Muscle of leg (tissue), 11 donors: ENCODE results near the gene KBTBD3. TPM values are rescaled to one million over a fixed set of nuclear protein-coding genes. Genes with fewer than 3 reads are reported as not detected.

Experiments
- DNase-seq: peaks from one replicate; pipeline ENCODE4 v3.0.0; 2013
- H3K27ac ChIP-seq: one replicate; pipeline ENCODE4 v1.5.1; 2013; ENCODE audit warnings: mild to moderate bottlenecking, low read length, control low read depth
- H3K27me3 ChIP-seq: one replicate; pipeline ENCODE4 v1.6.1; 2013; ENCODE audit warnings: low read length; ENCODE audit not compliant: control insufficient read depth, insufficient read depth
- H3K36me3 ChIP-seq: one replicate; pipeline ENCODE4 v1.6.1; 2013; ENCODE audit warnings: low read length; ENCODE audit not compliant: control insufficient read depth, insufficient read depth
- H3K4me1 ChIP-seq: one replicate; pipeline ENCODE4 v1.6.1; 2013; ENCODE audit warnings: low read length; ENCODE audit not compliant: control insufficient read depth, insufficient read depth
- H3K4me3 ChIP-seq: one replicate; pipeline ENCODE4 v1.5.1; 2013; ENCODE audit warnings: low read length, control low read depth
- H3K9me3 ChIP-seq: replicated peaks from 2 replicates; pipeline ENCODE4 v1.6.1; 2013; ENCODE audit warnings: low read depth, low read length; ENCODE audit not compliant: control insufficient read depth
- WGBS: methylation state at CpG from one replicate; pipeline ENCODE4 v1.1.5; 2013; ENCODE audit warnings: missing lambda C conversion rate; ENCODE audit not compliant: insufficient coverage; 5-methylcytosine and 5-hydroxymethylcytosine counted together
- polyA plus RNA-seq, 8 donors: library from polyadenylated mRNA; unstranded; fragments of 120-200 nt; gene quantifications; one replicate each; pipeline versions ENCODE4 v1.2.1 to v1.2.3, GENCODE V29; 2013; ENCODE audit warnings: inconsistent platforms in 1 of 8, low replicate concordance in 1 of 8; ENCODE audit not compliant: insufficient read length in 8 of 8, insufficient read depth in 1 of 8
- total RNA-seq: library from RNA; stranded (reverse); fragments of 120-200 nt; gene quantifications from one replicate; pipeline ENCODE4 v1.2.4, GENCODE V29; 2013

KBTBD3 gene
- total and polyA plus RNA-seq, 9 donors = 2.7 to 5.5 (median 4.2) TPM

DNA sequence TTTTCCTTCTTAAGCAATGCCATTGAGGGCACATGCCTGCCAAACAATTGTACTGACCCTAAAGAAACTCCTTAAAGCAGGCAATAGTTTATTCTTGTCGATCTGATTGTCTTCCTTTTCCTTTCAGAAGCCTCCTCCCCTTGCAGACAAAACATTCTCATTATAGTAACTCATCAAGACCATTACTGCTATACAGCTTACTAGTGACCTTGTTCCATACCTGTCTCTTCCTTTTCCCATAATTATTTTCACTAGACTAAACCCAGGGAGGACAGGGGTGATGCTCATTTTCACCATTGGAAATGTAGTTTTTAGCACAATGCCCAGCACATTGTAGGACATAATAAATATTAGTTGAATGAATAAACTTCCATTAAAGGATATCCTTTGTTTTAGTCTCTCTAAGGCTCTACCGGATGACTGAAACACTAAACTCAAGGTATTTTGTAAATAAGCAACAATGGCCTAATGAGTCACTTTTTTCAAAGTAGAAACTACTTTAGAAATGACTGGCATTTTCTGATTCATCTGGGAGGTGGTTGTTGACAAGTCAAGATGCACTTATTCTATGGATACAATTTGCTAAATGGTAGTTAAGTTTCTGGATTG lies 45.8 kb downstream of the KBTBD3 start:
- H3K27me3 ChIP-seq = no peaks in the 10 kb centered on the region
- no peak overlapping the region for H3K27ac ChIP-seq
- no peaks in the 10 kb centered on the region for H3K9me3 ChIP-seq
- H3K4me3 ChIP-seq = no peak overlapping the region
- H3K36me3 ChIP-seq = no peaks in the 10 kb centered on the region
- 63% methylated on average over 1 of the region's 2 CpGs for WGBS
- no peaks in the 10 kb centered on the region for H3K4me1 ChIP-seq
- no peak for DNase-seq

DNA sequence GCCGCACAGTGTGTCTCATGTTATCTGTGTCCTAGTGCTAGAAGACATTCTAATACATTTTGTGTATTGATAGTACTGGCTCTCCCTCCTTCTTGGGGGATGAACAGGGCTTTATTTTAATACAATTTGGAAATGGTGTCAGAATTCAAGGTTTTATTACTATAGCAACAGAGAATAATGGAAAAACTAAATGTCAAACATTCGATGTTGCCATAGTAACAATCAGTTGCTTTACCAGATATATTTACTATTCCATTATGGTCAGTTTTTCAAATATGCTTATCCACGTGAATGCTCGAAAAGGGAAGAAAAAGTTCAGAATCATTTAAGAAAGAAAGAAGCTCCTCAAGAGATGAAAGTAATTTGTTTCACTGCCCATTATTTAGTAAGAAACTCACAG lies 46.5 kb downstream of the KBTBD3 start:
- H3K36me3 ChIP-seq = no peaks in the 10 kb centered on the region
- no peaks in the 10 kb centered on the region for H3K9me3 ChIP-seq
- H3K4me3 ChIP-seq = no peak overlapping the region
- H3K4me1 ChIP-seq = no peaks in the 10 kb centered on the region
- no peaks in the 10 kb centered on the region for H3K27me3 ChIP-seq
- no CpG with 5 or more reads among the region's 4 CpGs for WGBS
- H3K27ac ChIP-seq = no peak overlapping the region
- DNase-seq = no peak

DNA sequence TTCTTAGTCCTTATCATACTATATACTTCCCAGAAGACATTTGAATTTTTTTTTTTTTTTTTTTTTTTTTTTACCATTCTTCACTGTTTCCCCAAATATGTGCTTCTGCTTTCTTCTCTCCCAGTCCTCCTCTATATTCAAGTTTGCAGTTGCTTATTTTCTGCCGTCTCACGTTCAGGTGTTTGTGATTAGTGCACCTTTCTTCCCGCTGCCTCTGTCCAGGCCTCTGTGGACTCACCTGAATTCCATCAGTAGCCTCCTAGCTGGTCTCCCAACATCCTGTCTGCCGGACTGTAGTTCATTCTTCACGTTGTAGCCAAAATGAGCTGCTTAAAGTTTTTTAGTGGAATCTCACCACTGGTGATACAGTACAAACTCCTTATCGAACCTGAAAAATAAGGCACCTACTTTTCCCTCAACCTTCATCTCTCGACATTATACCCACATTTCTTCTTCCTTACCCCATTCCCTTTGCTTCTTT lies 54.3 kb downstream of the KBTBD3 start:
- peak overlapping the region; percentile 88 for H3K4me3 ChIP-seq
- H3K27me3 ChIP-seq = peaks cover 2% of the 10 kb centered on the region
- WGBS = 72% methylated on average over 6 of the region's 7 CpGs
- DNase-seq = no peak
- no peaks in the 10 kb centered on the region for H3K4me1 ChIP-seq
- no peaks in the 10 kb centered on the region for H3K9me3 ChIP-seq
- H3K36me3 ChIP-seq = no peaks in the 10 kb centered on the region
- H3K27ac ChIP-seq = peak overlapping the region; percentile 72

DNA sequence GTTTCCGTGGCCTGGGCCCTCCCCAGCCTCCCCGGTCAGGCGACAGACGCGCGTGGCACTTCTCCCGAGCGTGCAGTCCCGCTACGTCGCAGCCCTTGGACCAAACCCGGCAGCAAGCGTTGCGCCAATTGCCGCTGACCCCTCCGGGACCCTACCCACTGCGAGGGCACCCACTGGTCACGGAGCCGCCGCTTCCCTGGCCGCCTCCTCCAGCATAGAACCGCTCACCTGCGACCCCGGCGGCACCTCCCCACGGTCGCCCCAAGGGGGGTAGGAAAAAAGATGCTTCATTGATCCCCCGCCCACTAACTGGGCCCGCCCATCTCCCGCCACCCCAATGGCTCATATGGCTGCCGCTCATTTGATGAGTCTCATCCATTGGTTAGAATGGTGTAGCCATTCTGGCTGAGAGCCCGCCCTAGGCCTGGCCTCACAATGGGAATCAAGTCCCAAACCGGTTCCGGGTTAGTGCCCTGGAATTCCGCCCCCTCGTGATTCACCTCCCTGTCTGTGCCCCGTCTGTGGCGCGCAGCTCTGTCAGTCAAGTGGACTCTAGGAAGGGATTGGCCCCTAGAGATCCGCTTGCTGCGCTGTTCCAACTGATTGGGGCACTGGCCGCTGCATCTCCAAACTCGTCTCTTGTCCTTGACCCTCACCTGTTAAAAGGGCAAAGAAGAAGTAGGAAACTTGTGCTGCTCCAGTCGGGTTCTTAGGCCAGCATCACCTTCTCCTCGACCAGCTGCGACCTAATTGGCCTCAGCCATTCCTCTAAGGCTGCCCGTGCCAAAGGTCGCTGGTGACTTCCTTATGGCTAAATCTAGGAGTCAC lies 55.0 kb downstream of the KBTBD3 start, which contains the start of gene MSANTD4:
TSS of gene MSANTD4 (minus strand) at position 274 of the 828 bp plus-strand sequence. CDS start 11,323 bp downstream, outside the sequence.
- Histone ChIP-seq H3K27me3 (peaks cover 2% of the 10 kb centered on the region), H3K27ac (peak within 1 kb of the TSS; percentile 72), H3K4me3 (peak within 1 kb of the TSS; percentile 88), H3K4me1 (no peaks in the 10 kb centered on the region), H3K36me3 (no peaks in the 10 kb centered on the region), H3K9me3 (no peaks in the 10 kb centered on the region)
- DNase-seq = peak; percentile 100
- WGBS = under 1% methylated on average over 40 of the region's 48 CpGs

DNA sequence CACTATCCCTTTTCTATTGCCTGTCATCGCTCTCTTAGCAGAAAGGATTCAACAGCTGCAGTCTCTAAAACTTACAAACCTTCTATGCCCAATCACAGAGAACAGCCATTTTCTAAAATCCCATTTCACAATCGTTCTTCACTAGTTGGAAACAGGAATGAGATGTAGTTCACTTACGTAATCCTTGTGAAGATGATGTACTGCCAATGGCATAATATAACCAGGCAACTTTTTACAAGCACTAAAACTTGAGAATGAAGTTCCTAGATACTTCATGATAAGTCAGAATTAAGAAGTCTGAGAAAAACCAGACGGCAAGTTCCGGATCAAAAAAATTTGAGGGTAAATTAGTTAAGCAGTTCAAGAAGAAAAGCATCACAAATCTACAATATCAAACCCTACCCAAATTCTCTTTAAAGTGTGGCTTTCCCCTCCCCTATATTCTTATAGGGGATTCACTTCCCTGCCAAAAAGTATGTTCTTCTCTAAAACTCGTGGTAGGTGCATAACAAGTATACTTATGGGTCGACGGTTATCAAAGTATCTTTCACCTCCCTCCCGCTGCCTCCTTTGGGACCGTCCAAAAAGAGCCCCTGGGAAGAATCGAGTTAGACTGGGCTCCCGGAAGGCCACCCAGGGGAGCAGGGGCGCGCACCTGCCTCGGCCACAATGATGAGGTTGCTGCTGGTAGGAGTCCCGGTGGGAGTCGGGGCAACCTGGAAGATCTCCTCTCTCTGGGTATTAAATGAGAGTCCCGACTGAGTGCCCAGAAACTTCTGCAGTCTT lies 55.8 kb downstream of the KBTBD3 start:
- Histone ChIP-seq H3K9me3 (no peaks in the 10 kb centered on the region), H3K27me3 (peaks cover 2% of the 10 kb centered on the region), H3K27ac (peak overlapping the region; percentile 26), H3K4me3 (peak overlapping the region; percentile 88), H3K4me1 (no peaks in the 10 kb centered on the region), H3K36me3 (no peaks in the 10 kb centered on the region)
- DNase-seq = peak; percentile 9
- WGBS = 1% methylated on average over 9 of the region's 18 CpGs

DNA sequence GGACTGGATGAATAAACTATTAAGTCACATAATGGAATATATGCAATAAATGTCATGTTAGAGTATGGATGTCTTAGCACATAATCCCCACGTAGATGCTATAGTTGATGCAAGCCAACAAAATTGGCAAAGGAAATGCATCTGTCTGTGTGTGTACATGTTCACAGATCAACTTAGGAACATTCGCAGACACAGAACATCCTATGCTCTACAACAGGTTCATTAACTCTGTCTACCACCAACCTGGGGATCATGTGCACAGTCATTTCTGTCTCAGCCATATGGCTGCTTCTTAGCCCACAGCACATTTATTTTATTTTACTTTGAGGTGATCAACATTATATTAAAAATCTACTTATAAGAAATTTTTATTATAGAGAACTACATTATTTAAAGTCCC lies 60.1 kb downstream of the KBTBD3 start:
- no peaks in the 10 kb centered on the region for H3K4me1 ChIP-seq
- H3K27me3 ChIP-seq = no peaks in the 10 kb centered on the region
- H3K36me3 ChIP-seq = no peaks in the 10 kb centered on the region
- DNase-seq = no peak
- no peaks in the 10 kb centered on the region for H3K9me3 ChIP-seq
- H3K4me3 ChIP-seq = no peak overlapping the region
- no CpG with 5 or more reads among the region's 2 CpGs for WGBS
- H3K27ac ChIP-seq = no peak overlapping the region

DNA sequence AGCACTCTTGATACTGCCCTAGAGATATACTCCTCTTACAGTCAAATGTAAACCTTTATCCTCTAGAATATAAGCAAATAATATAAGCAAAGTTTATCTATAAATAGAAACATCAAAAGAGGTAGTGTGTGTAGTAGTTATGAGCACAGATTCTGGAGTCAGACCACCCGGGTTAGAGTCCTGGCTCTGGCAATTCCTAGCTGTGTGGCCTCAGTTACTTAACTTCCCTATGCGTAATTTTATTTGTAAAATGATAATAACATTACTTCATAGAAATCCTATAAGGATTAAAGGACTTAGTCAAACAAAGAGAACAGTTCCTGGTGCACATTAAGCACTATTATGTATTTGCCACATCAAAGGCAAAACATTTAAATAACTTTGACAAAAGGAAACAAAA lies 62.1 kb downstream of the KBTBD3 start:
- no CpG with 5 or more reads among the region's 2 CpGs for WGBS
- Histone ChIP-seq H3K36me3 (peaks cover 4% of the 10 kb centered on the region), H3K4me3 (no peak overlapping the region), H3K4me1 (no peaks in the 10 kb centered on the region), H3K27ac (no peak overlapping the region), H3K9me3 (no peaks in the 10 kb centered on the region), H3K27me3 (no peaks in the 10 kb centered on the region)
- DNase-seq = no peak

DNA sequence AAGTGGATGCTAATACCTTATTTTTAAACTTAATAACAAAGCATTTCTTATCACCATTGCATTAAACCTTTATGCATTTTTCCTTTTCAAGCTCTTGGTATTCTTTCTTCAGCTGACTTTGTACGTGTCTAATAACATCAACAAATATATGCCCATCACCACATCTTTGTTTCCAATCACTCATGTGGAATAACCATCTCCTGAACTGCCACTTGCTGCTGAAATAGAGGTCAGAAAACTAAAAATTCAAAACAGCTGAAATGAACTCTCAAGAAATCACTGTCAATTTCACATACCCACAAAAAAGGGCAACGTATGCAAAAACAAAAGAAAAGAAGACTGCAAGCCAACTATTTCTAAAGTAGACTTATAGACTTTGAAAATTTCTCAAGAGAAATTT lies 62.5 kb downstream of the KBTBD3 start:
- H3K27ac ChIP-seq = no peak overlapping the region
- 100% methylated on average over 1 of the region's 2 CpGs for WGBS
- no peaks in the 10 kb centered on the region for H3K4me1 ChIP-seq
- no peaks in the 10 kb centered on the region for H3K9me3 ChIP-seq
- H3K4me3 ChIP-seq = no peak overlapping the region
- no peak for DNase-seq
- H3K27me3 ChIP-seq = no peaks in the 10 kb centered on the region
- H3K36me3 ChIP-seq = peaks cover 8% of the 10 kb centered on the region

DNA sequence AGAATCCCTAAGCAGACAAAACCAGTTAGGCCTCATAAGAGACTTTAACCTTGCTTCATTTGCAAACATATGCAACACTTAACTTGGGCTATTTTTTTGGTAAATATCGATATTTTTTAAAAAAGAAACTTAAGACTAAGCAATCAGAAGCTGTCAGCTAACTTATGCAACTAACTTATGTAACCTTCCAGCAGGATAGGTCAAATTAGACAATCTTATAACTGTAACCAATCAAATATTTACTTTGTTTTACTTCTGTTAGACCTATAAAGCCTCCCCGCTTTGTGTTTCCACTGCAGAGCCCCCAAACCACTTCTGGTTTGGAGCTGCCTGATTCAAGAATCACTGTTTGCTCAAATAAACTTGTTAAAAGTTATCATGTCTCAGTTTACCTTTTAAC lies 63.1 kb downstream of the KBTBD3 start:
- Histone ChIP-seq H3K36me3 (peaks cover 11% of the 10 kb centered on the region), H3K4me3 (no peak overlapping the region), H3K27me3 (no peaks in the 10 kb centered on the region), H3K27ac (no peak overlapping the region), H3K4me1 (no peaks in the 10 kb centered on the region), H3K9me3 (no peaks in the 10 kb centered on the region)
- WGBS = no CpG with 5 or more reads among the region's 2 CpGs
- no peak for DNase-seq

DNA sequence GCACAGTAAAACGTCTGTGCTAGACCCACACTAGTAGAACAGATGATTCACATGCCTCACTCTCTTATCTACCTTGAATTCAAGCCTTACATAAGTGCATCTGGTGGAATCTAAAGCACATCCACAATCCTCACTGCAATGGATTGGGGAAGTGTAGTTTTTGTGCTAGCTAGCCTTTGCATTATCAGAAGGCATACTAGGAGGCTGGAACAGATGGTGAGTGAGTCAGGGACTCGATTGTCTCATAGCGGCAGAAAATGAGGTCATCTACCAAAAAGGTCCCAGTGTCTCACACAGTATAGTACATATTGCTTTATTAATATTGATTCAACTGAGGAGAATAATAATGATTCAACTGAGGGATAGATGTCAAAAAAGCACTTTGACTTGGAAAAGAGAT lies 64.4 kb downstream of the KBTBD3 start:
- no peaks in the 10 kb centered on the region for H3K9me3 ChIP-seq
- DNase-seq = peak; percentile 9
- whole genome bisulfite sequencing = no CpG with 5 or more reads among the region's 3 CpGs
- no peak overlapping the region for H3K4me3 ChIP-seq
- H3K27ac ChIP-seq = no peak overlapping the region
- no peaks in the 10 kb centered on the region for H3K27me3 ChIP-seq
- no peaks in the 10 kb centered on the region for H3K4me1 ChIP-seq
- H3K36me3 ChIP-seq = peaks cover 16% of the 10 kb centered on the region
